HCT116 (cell line): Measurements from ENCODE around the gene PLAC9.

Experiments used
- CTCF ChIP-seq, 3 experiments: fragments of 200-600 bp in 1 of 3; sonication (generic) in 1 of 3; IDR thresholded peaks in 2 of 3; conservative IDR thresholded peaks in 1 of 3; 2 replicates each; pipeline ENCODE4 v1.5.1; 2012 to 2017; ENCODE audit warnings: low read depth in 2 of 3, low read length in 2 of 3, antibody characterized with exemption in 1 of 3, borderline replicate concordance in 1 of 3, control low read depth in 1 of 3, mild to moderate bottlenecking in 1 of 3, mixed read lengths in 1 of 3, mixed run types in 1 of 3, moderate library complexity in 1 of 3; ENCODE audit not compliant: insufficient read depth in 1 of 3
- EZH2 ChIP-seq: fragments of 200-600 bp; sonication (generic); IDR thresholded peaks from 2 replicates; pipeline ENCODE4 v1.6.1; 2017; ENCODE audit warnings: antibody characterized with exemption, mixed run types
- JUND ChIP-seq: IDR thresholded peaks from 2 replicates; pipeline ENCODE4 v1.6.1; 2012
- POLR2A ChIP-seq: IDR thresholded peaks from 2 replicates; pipeline ENCODE4 v1.7.0; 2011; ENCODE audit warnings: borderline replicate concordance; ENCODE audit not compliant: insufficient read depth, insufficient read length; ENCODE audit errors: extremely low read depth
- POLR2AphosphoS5 ChIP-seq: IDR thresholded peaks from 2 replicates; pipeline ENCODE4 v1.6.1; 2011; ENCODE audit warnings: mild to moderate bottlenecking, low read depth, low read length, moderate library complexity
- RAD21 ChIP-seq: IDR thresholded peaks from 2 replicates; pipeline ENCODE4 v1.6.1; 2012; ENCODE audit warnings: low read depth, mild to moderate bottlenecking
- SIN3A ChIP-seq: IDR thresholded peaks from 2 replicates; pipeline ENCODE4 v1.6.1; 2012; ENCODE audit warnings: low read depth
- SP1 ChIP-seq: IDR thresholded peaks from 2 replicates; pipeline ENCODE4 v1.6.1; 2012; ENCODE audit warnings: low read depth
- SRF ChIP-seq: IDR thresholded peaks from 2 replicates; pipeline ENCODE4 v1.6.1; 2012; ENCODE audit warnings: low read depth
- YY1 ChIP-seq: IDR thresholded peaks from 2 replicates; pipeline ENCODE4 v1.6.1; 2011; ENCODE audit warnings: low read length, low read depth, moderate library complexity, mild to moderate bottlenecking; ENCODE audit not compliant: insufficient replicate concordance; ENCODE audit errors: extremely low read depth
- ZNF274 ChIP-seq: fragments of 200-500 bp; sonication (Bioruptor generic); IDR thresholded peaks from 2 replicates; pipeline ENCODE4 v1.6.1; 2014; ENCODE audit warnings: mild to moderate bottlenecking, low read depth, low read length, inconsistent platforms
- TF ChIP-seq, protein P1 (sequence below): IDR thresholded peaks from 2 replicates; pipeline ENCODE4 v1.6.1; 2012
- TF ChIP-seq, protein P2 (sequence below): IDR thresholded peaks from 2 replicates; pipeline ENCODE4 v1.6.1; 2012; ENCODE audit warnings: low read depth

GRCh38 chr10:80194373-80195045, 62.0 kb downstream of the PLAC9 start:
- TF ChIP-seq CTCF (IDR thresholded peaks at IDR 0.05 in 2 of 3, conservative IDR thresholded peaks at IDR 0.05 in 1 of 3; ENCODE audit: borderline replicate concordance in 1 of 3, insufficient read depth in 1 of 3, low read depth in 2 of 3, low read length in 2 of 3) (no peak), RAD21 (no peak), POLR2A (no peak), SIN3A (no peak), ZNF274 (no peak), EZH2 (no peak), JUND (no peak), YY1 (no peak), POLR2AphosphoS5 (no peak), SP1 (no peak), SRF (no peak)
- TF ChIP-seq, protein P1, sequence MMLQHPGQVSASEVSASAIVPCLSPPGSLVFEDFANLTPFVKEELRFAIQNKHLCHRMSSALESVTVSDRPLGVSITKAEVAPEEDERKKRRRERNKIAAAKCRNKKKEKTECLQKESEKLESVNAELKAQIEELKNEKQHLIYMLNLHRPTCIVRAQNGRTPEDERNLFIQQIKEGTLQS, result no peak
- TF ChIP-seq, protein P2, sequence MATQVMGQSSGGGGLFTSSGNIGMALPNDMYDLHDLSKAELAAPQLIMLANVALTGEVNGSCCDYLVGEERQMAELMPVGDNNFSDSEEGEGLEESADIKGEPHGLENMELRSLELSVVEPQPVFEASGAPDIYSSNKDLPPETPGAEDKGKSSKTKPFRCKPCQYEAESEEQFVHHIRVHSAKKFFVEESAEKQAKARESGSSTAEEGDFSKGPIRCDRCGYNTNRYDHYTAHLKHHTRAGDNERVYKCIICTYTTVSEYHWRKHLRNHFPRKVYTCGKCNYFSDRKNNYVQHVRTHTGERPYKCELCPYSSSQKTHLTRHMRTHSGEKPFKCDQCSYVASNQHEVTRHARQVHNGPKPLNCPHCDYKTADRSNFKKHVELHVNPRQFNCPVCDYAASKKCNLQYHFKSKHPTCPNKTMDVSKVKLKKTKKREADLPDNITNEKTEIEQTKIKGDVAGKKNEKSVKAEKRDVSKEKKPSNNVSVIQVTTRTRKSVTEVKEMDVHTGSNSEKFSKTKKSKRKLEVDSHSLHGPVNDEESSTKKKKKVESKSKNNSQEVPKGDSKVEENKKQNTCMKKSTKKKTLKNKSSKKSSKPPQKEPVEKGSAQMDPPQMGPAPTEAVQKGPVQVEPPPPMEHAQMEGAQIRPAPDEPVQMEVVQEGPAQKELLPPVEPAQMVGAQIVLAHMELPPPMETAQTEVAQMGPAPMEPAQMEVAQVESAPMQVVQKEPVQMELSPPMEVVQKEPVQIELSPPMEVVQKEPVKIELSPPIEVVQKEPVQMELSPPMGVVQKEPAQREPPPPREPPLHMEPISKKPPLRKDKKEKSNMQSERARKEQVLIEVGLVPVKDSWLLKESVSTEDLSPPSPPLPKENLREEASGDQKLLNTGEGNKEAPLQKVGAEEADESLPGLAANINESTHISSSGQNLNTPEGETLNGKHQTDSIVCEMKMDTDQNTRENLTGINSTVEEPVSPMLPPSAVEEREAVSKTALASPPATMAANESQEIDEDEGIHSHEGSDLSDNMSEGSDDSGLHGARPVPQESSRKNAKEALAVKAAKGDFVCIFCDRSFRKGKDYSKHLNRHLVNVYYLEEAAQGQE, result no peak
